ENCODE measurements around the gene SIRPA.

The SIRPA gene

DNA sequence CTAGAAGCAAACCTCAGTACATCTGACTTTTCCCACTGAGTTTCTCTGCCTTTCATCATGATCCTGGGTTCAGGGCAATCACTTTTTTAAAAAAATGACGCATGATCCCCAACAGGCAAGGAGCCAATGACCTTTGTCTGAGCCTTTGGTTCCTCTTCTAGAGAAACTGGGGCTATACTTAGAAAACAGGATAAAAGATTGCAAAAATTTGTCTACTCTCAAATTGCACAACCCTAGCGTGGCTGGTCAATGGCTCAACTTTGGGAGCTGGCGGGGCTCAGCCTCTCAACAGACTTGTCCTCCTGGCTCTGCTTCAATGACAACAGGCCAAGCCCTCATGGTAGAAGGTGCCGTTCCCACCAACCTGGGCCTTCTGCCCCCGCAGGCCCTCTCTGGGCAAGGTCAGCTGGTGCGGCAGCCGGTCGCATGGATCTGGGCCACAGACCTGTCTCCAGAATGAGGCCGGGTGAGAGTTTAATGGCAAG is 50.0 kb downstream of the SIRPA start:
- H3K27ac ChIP-seq: no peak overlapping the region
- TF ChIP-seq ZFX (IDR thresholded peaks at IDR 0.05): no peak
- TF ChIP-seq, protein P1, sequence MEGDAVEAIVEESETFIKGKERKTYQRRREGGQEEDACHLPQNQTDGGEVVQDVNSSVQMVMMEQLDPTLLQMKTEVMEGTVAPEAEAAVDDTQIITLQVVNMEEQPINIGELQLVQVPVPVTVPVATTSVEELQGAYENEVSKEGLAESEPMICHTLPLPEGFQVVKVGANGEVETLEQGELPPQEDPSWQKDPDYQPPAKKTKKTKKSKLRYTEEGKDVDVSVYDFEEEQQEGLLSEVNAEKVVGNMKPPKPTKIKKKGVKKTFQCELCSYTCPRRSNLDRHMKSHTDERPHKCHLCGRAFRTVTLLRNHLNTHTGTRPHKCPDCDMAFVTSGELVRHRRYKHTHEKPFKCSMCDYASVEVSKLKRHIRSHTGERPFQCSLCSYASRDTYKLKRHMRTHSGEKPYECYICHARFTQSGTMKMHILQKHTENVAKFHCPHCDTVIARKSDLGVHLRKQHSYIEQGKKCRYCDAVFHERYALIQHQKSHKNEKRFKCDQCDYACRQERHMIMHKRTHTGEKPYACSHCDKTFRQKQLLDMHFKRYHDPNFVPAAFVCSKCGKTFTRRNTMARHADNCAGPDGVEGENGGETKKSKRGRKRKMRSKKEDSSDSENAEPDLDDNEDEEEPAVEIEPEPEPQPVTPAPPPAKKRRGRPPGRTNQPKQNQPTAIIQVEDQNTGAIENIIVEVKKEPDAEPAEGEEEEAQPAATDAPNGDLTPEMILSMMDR (conservative IDR thresholded peaks at IDR 0.05): no peak

DNA sequence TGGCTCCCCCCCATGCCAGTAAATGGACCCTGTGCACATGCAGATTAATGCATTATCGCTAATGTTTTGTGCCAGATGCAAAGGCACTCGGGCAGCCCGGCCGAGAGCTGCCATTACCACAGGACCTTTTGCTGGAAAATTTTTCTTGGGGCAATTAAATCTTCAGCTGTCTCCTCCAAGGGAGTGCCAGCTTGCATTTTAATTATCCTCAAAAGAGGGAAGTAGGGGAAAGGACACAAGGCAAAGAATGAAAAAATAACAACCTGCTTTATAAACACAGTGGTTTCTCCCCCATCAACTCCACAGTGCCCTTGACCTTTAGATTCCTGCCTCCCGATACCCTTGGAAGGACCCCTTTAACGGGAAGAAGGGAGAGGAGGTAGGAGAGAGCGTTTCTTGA is 50.5 kb downstream of the SIRPA start:
- no peak for TF ChIP-seq ZFX (IDR thresholded peaks at IDR 0.05)
- TF ChIP-seq, protein P1 (conservative IDR thresholded peaks at IDR 0.05): no peak
- no peak overlapping the region for H3K27ac ChIP-seq

GRCh38 chr20:1946442-1946761 is 51.2 kb downstream of the SIRPA start:
- H3K27ac ChIP-seq: no peak overlapping the region
- TF ChIP-seq ZFX (IDR thresholded peaks at IDR 0.05): no peak
- TF ChIP-seq, protein P1 (conservative IDR thresholded peaks at IDR 0.05): no peak

DNA sequence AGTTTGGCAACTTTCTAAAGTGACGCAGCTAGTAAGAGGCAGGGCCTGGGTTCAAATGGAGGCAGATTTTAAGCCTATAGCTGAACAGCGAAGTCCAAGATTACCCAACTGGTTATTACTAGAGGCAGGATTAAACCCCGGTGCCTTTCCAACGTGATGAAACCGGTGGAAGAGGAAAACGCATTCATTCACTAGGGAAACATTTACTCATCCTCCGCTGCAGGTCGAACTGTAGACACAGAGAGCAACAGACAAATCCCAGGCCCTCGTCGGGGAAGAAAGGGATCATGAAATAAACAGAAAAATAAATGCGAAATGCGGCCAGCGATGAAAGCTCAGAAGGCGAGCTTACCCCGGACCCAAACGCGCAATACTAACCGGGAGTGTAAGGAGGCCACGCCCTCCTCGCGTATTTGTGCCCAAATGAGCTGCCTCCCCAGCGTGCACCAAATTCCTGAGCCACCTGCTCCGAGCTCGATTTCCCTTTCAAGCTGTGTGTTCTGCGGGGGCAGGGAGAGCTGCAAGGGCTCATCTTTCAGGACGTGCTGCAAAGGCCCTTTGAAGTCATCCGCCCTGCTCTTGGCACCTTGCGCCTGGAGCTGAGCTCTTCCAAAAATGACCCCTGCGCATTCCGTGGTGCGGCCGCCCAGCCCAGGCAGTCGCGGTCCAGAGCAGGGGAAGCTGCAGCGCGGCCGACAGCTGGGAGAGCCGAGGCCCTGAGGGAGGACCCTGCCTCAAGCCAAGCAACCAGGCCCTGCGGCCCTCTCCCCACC is 51.7 kb downstream of the SIRPA start:
- H3K27ac ChIP-seq: no peak overlapping the region
- TF ChIP-seq, protein P1 (conservative IDR thresholded peaks at IDR 0.05): no peak
- no peak for TF ChIP-seq ZFX (IDR thresholded peaks at IDR 0.05)

GRCh38 chr20:1947535-1947846 is 52.3 kb downstream of the SIRPA start:
- TF ChIP-seq, protein P1 (conservative IDR thresholded peaks at IDR 0.05): no peak
- TF ChIP-seq ZFX (IDR thresholded peaks at IDR 0.05): no peak
- no peak overlapping the region for H3K27ac ChIP-seq

DNA sequence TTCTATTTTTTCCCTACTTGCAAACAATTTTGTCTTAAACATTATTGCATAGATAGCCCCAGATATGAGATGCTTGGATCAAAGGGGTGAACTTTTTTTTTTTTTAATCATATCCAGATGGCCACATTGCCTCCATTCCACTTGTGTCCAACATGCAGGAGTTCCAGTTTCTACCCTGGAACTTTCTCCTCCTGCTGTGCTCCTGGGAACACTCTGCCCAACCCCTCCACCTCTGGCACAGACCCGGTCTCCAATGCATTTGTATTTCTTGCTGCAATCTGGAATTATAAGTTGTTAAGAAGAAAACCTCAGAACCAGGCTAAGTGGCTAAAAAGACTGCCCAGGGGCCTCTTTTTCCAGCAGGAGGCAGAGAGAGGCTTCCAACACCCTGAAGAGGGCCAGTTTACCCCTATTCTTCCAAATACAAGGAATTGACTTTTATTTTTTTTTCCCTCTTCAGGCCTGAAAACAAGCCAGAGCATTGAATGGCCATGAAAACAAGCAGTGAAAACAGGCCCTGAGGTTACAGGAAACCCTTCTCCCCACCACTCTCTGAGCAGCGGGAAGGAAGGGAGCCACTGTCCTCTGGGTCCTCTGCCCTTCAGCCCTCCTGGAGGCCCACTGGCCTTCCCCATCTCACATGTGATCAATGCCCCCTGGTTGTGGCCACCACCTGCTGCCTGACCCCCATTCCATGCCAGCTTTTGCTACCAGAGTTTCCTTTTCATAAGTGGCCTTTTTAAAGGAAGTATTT is 54.3 kb downstream of the SIRPA start:
- TF ChIP-seq, protein P1 (conservative IDR thresholded peaks at IDR 0.05): no peak
- TF ChIP-seq ZFX (IDR thresholded peaks at IDR 0.05): no peak
- no peak overlapping the region for H3K27ac ChIP-seq

- TF ChIP-seq, protein P1 (conservative IDR thresholded peaks at IDR 0.05): no peak
- TF ChIP-seq ZFX (IDR thresholded peaks at IDR 0.05): no peak
- no peak overlapping the region for H3K27ac ChIP-seq
These were observed 55.6 kb downstream of the SIRPA start for GRCh38 chr20:1950836-1951235.

Data from C4-2B (cell line).